DOHH2 (cell line): ENCODE data around the gene VGF.
"Not testable (repeated sequence)": the region's sequence is repeated elsewhere in the genome, so short reads cannot be mapped to it uniquely, and the experiment has no call there.

Experiments used
- H3F3A ChIP-seq: fragments of 200-600 bp; sonication (generic), shearing (Covaris generic); 2 replicates; pipeline ENCODE4 v1.6.0; 2016; ENCODE audit warnings: antibody characterized with exemption, mild to moderate bottlenecking; ENCODE audit not compliant: control insufficient read depth, insufficient read depth
- H3K27ac ChIP-seq: fragments of 200-600 bp; sonication (generic); 2 replicates; pipeline ENCODE4 v1.5.1; 2014; ENCODE audit warnings: low read depth, mild to moderate bottlenecking, low read length, moderate library complexity
- H3K27me3 ChIP-seq: fragments of 200-600 bp; sonication (generic); 2 replicates; pipeline ENCODE4 v1.6.1; 2014; ENCODE audit warnings: mild to moderate bottlenecking, low read length, mixed read lengths; ENCODE audit not compliant: control insufficient read depth
- H3K36me3 ChIP-seq: fragments of 200-600 bp; sonication (generic); 2 replicates; pipeline ENCODE4 v1.6.1; 2014; ENCODE audit warnings: mild to moderate bottlenecking, low read length, moderate library complexity, mixed read lengths; ENCODE audit not compliant: control insufficient read depth
- H3K4me1 ChIP-seq: fragments of 200-600 bp; sonication (generic); 2 replicates; pipeline ENCODE4 v1.6.1; 2014; ENCODE audit warnings: mild to moderate bottlenecking, low read length, mixed read lengths; ENCODE audit not compliant: control insufficient read depth
- H3K4me2 ChIP-seq: fragments of 200-600 bp; sonication (generic); 2 replicates; pipeline ENCODE4 v1.6.0; 2014; ENCODE audit warnings: mild to moderate bottlenecking, low read length, moderate library complexity
- H3K4me3 ChIP-seq: fragments of 200-600 bp; sonication (generic); 2 replicates; pipeline ENCODE4 v1.5.1; 2014; ENCODE audit warnings: mild to moderate bottlenecking, low read length, mixed read lengths
- H3K79me2 ChIP-seq: fragments of 200-600 bp; sonication (generic); 2 replicates; pipeline ENCODE4 v1.6.1; 2014; ENCODE audit warnings: mild to moderate bottlenecking, low read length, mixed read lengths; ENCODE audit not compliant: control insufficient read depth
- H3K9me2 ChIP-seq: fragments of 200-600 bp; sonication (generic); replicated peaks from 2 replicates; pipeline ENCODE4 v1.6.1; 2014; ENCODE audit warnings: mild to moderate bottlenecking, low read length, mixed read lengths; ENCODE audit not compliant: control insufficient read depth
- H3K9me3 ChIP-seq: fragments of 200-600 bp; sonication (generic); 2 replicates; pipeline ENCODE4 v1.6.1; 2014; ENCODE audit warnings: antibody characterized with exemption, low read length, mixed read lengths; ENCODE audit not compliant: control insufficient read depth, insufficient read depth
- H4K20me1 ChIP-seq: fragments of 200-600 bp; sonication (generic); 2 replicates; pipeline ENCODE4 v1.6.0; 2014; ENCODE audit warnings: low read depth, mild to moderate bottlenecking, antibody characterized with exemption, low read length, moderate library complexity; ENCODE audit not compliant: control insufficient read depth, insufficient read depth
- CTCF ChIP-seq: fragments of 200-600 bp; sonication (generic); IDR thresholded peaks from one replicate; pipeline ENCODE4 v1.5.1; 2014; ENCODE audit warnings: antibody characterized with exemption, mild to moderate bottlenecking, low read depth, low read length; ENCODE audit not compliant: poor library complexity, severe bottlenecking
- EZH2phosphoT487 ChIP-seq: fragments of 200-600 bp; sonication (generic); IDR thresholded peaks from 2 replicates; pipeline ENCODE4 v1.6.1; 2017; ENCODE audit warnings: borderline replicate concordance, mild to moderate bottlenecking, antibody characterized with exemption, low read length, moderate library complexity, mixed read lengths

Gene VGF

GRCh38 chr7:101123703-101124068 is 41.7 kb downstream of the VGF start:
- no peaks in the 10 kb centered on the region for H3K79me2 ChIP-seq
- no peak overlapping the region for H3K4me3 ChIP-seq
- H3K27me3 ChIP-seq, result peaks cover 62% of the 10 kb centered on the region
- no peaks in the 10 kb centered on the region for H3K9me3 ChIP-seq
- no peaks in the 10 kb centered on the region for H3K36me3 ChIP-seq
- H3K27ac ChIP-seq, result no peak overlapping the region
- H4K20me1 ChIP-seq, result no peaks in the 10 kb centered on the region
- H3K9me2 ChIP-seq, result no peaks in the 10 kb centered on the region
- H3K4me2 ChIP-seq, result no peak overlapping the region
- TF ChIP-seq EZH2phosphoT487 (no peak), CTCF (no peak)
- H3K4me1 ChIP-seq, result peaks cover 16% of the 10 kb centered on the region
- H3F3A ChIP-seq, result no peaks in the 10 kb centered on the region

GRCh38 chr7:101122933-101123702 is 42.3 kb downstream of the VGF start:
- Histone ChIP-seq H3K4me1 (peaks cover 14% of the 10 kb centered on the region), H3K4me2 (no peak overlapping the region)

GRCh38 chr7:101121991-101122932 is 43.1 kb downstream of the VGF start:
- Histone ChIP-seq H3K27me3 (peaks cover 49% of the 10 kb centered on the region), H3K27ac (no peak overlapping the region), H3K9me3 (no peaks in the 10 kb centered on the region), H4K20me1 (no peaks in the 10 kb centered on the region), H3K9me2 (no peaks in the 10 kb centered on the region), H3K4me3 (no peak overlapping the region), H3K36me3 (no peaks in the 10 kb centered on the region), H3K79me2 (no peaks in the 10 kb centered on the region), H3K4me1 (peaks cover 8% of the 10 kb centered on the region), H3K4me2 (no peak overlapping the region), H3F3A (no peaks in the 10 kb centered on the region)
- no peak for TF ChIP-seq EZH2phosphoT487
- TF ChIP-seq CTCF, result no peak

More at GRCh38 chr7:101122933-101123702, 42.3 kb downstream of the VGF start:
- TF ChIP-seq CTCF (no peak), EZH2phosphoT487 (no peak)
- no peaks in the 10 kb centered on the region for H4K20me1 ChIP-seq
- no peak overlapping the region for H3K27ac ChIP-seq
- H3K79me2 ChIP-seq, result no peaks in the 10 kb centered on the region
- no peaks in the 10 kb centered on the region for H3K9me3 ChIP-seq
- no peak overlapping the region for H3K4me3 ChIP-seq
- no peaks in the 10 kb centered on the region for H3F3A ChIP-seq
- H3K9me2 ChIP-seq, result no peaks in the 10 kb centered on the region
- H3K36me3 ChIP-seq, result no peaks in the 10 kb centered on the region
- peaks cover 56% of the 10 kb centered on the region for H3K27me3 ChIP-seq

- H3K79me2 ChIP-seq, H3K4me1 ChIP-seq, H3K4me3 ChIP-seq, H3K27ac ChIP-seq, H3F3A ChIP-seq, H3K9me3 ChIP-seq, H3K36me3 ChIP-seq, H3K4me2 ChIP-seq, H4K20me1 ChIP-seq, H3K9me2 ChIP-seq: not testable (repeated sequence)
- H3K27me3 ChIP-seq, result peaks cover 43% of the 10 kb centered on the region
Measured at GRCh38 chr7:101121631-101121990, 43.8 kb downstream of the VGF start.
